Activated CD4-positive, alpha-beta T cell treated with anti-CD3 and anti-CD28 coated beads, Interleukin-2, amount 50 U/mL, for 48 hours (primary cell): ENCODE measurements around the gene EIF5B.
"Not testable (repeated sequence)": the region's sequence is repeated elsewhere in the genome, so short reads cannot be mapped to it uniquely, and the experiment has no call there.

Source experiments
- DNase-seq, 2 experiments: peaks; one replicate each; pipeline ENCODE4 v3.0.0-alpha.2; 2020

The EIF5B gene

DNA sequence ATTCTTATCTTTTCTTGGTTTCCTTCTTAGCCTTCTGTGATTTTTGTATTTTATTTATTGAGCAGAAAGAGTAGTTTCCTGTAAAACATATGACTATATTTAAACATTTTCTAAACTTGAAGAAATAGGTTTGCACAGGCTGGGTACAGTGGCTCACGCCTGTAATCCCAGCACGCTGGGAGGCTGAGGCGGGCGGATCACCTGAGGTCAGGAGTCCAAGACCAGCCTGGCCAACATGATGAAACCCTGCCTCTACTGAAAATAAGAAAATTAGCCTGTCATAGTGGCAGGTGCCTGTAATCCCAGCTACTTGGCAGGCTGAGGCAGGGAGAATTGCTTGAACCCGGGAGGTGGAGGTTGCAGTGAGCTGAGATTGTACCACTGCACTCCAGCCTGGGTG, 31.7 kb downstream of the EIF5B start:
- not testable (repeated sequence) for DNase-seq

- no peak for DNase-seq
These were observed 36.0 kb downstream of the EIF5B start for GRCh38 chr2:99373144-99373543.

- no peak for DNase-seq
These were observed 37.6 kb downstream of the EIF5B start for GRCh38 chr2:99374747-99375146.

- DNase-seq: no peak
These were observed 39.2 kb downstream of the EIF5B start for GRCh38 chr2:99376254-99376864.

DNA sequence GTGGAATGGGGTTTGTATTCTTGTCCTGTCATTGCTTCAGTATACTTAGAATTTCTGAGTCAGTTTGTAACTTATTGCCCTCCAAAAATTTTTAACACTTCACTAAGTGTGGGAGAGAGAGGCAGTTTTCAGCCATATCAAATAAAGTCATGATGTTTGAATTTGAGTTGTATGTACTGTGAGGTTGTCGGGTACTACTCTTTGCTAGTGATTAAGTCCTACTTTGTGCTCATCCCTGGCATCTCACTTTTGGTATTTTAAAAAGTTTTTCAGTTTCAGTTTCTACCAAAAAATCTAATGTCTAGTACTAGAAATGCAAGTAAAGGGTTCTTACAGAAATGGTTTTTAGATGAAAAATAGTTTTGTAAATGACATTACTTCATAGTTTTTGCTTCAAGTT, 40.7 kb downstream of the EIF5B start:
- no peak for DNase-seq

GRCh38 chr2:99380376-99381010, 43.3 kb downstream of the EIF5B start:
- no peak for DNase-seq

- no peak for DNase-seq
These were observed 45.0 kb downstream of the EIF5B start for GRCh38 chr2:99382143-99382542.

DNA sequence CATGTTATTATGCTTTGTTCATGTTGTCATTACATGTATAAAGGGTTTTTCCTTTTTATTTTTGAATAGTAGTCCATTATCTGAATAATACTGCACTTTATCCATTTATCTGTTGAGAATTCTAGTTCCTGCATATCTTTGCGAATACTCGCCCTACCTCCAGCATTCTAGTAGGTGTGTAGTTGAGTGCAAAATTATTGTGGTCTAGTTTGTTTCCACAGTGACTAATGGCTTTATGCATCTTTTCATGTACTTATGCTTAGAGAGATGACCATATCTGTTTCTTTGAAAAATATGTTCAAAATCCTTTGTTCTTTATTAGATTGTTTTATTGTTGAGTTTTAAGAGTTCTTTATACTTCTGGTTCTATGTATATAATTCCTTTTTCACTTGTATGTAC, 48.8 kb downstream of the EIF5B start:
- DNase-seq: no peak

- no peak for DNase-seq
These were observed 51.7 kb downstream of the EIF5B start for GRCh38 chr2:99388892-99389291.

GRCh38 chr2:99389371-99389770, 52.2 kb downstream of the EIF5B start:
- no peak for DNase-seq

- DNase-seq: no peak
These were observed 52.8 kb downstream of the EIF5B start for GRCh38 chr2:99389946-99390345.

DNA sequence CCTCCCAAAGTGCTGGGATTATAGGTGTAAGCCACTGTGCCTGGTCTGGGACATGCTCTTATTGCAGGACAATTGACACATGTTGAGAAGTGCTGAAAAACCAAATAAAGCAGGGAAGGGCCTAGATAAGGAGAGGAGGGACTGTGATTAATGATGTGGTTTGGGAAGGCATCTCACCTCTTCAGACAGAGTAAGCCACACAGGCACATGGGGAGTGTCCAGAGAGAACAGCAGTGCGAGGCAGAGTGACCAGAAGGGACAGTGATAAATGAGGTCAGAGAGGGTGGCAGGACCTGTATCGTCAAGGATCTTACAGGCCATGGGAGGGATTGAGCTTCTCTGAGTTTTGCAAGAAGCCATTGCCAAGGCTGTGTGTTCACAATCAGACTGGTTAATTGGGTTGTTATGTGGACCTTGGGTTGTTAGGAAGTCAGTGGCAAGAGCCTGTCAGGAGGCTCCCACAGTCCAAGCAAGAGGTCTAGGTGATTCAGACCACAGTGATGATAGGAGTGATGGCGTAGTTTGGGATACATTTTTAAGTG, 58.5 kb downstream of the EIF5B start:
- no peak for DNase-seq

DNA sequence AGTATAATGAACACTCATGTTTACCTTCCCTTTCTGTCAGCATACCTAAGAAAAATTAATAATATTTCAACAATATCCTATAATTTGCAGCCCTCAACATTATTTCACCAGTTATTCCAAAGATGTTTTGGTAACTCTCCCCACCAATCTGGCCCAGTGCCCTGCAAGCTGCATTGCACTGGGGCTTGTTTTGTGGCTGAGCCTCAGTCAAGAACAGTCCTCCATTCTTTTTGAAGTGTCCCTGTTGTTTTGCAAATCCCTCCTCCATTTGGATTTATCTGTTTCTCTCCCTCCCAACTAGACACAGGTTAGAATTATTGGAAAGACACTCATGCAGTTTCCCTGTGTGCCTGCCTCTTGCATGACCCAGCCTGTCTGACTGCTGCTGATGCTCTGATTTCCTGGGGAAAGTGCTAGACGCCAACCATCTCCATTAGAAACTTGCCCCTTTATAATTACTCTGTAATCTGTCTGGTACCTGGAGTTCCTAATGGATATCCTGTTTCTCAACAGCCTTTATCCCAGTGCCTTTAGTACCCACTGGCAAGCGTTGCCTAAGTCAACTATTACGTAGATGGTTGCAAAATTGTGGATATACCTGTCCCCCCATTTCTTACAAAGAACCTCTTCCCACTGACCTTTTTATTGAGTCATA, 60.2 kb downstream of the EIF5B start:
- no peak for DNase-seq

GRCh38 chr2:99398303-99398702, 61.1 kb downstream of the EIF5B start:
- DNase-seq: no peak

DNA sequence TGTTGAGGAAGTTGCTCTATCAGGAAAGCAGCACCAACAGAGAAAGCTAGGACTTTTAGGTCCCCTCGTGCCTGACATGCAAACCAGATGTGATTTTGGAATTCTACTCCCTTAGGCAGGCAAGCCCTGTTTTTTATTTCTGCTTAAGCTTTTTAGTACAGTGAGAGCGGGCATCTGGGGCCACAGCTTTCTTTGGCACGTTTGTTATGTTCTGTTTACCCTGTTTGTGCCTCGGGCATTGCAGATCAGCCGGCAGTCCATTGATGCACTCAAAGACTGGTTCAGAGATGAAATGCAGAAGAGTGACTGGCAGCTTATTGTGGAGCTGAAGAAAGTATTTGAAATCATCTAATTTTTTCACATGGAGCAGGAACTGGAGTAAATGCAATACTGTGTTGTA, 61.9 kb downstream of the EIF5B start:
- DNase-seq: no peak

GRCh38 chr2:99399795-99400194, 62.6 kb downstream of the EIF5B start:
- no peak for DNase-seq

DNA sequence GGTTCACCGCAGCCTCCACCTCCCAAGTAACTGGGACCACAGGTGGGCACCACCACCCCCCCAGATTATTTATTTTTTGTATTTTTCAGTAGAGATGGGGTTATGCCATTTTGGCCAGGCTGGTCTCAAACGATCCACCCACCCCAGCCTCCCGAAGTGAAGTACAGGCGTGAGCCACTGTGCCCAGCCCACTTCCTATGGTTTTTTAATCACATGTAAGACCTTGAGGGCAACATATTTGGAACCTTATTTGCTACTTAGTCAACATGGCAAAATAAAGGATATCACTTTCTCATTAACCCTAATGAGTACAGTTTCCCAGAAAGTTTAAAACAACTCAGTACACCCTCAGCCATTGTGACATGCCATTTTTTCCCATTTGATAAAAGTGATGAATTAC, 64.7 kb downstream of the EIF5B start:
- DNase-seq: no peak

DNA sequence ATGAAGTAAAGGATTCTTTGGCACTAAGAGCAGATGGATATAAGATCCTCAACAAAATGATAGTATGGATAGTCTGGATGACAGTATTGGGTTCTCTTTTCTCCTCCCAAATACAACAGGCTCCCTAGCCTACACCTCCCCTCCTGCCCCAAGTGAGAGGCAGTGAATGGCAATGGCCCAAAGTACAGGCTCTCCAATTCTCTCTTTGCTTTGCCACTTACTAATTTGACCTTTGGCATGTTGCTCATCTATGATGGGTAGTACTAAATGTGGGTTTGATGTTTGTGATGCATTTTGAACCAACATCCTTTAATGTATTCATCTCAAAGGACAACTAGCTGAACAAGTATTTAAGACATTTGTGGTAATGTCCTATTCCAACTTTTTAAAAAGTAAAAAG, 65.9 kb downstream of the EIF5B start:
- no peak for DNase-seq

- DNase-seq: no peak
These were observed 66.3 kb downstream of the EIF5B start for GRCh38 chr2:99403524-99403923.

GRCh38 chr2:99404039-99404796, 67.0 kb downstream of the EIF5B start:
- DNase-seq: no peak

GRCh38 chr2:99404797-99405669, 67.8 kb downstream of the EIF5B start:
- DNase-seq: no peak

DNA sequence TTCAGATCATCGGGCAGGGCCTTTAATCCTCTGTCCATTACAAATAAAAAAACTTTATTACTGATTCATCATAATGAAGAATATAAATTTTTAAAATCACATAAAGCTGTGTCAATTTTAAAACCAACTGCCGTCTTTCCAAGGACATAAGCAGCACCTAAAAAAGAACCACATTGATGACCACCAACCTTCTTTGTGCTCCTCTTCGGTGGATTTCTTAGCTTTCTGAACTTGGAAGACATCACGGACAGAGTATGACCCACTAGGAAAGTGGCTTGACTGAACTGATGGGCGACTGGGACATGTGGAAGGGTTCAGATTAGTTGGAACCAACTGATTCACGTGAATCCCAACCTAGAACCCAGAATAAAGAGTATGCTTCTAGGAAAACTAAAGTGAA, 68.9 kb downstream of the EIF5B start:
- no peak for DNase-seq

DNA sequence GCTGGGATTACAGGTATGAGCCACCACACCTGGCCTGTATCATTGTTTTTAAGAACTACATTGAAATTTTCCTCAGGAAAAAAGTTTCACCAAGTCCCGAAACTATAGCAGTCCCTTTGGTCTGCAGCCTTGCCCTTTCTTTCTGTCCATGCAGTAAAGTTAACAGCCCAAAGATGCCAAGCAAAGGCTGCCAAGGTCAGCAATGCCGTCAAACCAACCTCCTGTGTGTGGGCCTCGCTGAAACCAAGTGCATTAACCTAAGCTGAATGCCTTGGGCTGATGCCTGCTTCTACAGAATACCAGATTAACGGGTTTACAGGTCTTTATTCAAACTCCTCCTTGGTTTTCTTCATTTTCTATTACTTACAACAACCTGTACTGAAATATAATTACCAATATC, 73.1 kb downstream of the EIF5B start:
- DNase-seq: no peak
